Measurements from ENCODE around the gene SESTD1. TPM values are rescaled to one million over a fixed set of nuclear protein-coding genes. Genes with fewer than 3 reads are reported as not detected.

SESTD1 gene
- total RNA-seq, 1 experiment from 2014 or later = 0.07 TPM

DNA sequence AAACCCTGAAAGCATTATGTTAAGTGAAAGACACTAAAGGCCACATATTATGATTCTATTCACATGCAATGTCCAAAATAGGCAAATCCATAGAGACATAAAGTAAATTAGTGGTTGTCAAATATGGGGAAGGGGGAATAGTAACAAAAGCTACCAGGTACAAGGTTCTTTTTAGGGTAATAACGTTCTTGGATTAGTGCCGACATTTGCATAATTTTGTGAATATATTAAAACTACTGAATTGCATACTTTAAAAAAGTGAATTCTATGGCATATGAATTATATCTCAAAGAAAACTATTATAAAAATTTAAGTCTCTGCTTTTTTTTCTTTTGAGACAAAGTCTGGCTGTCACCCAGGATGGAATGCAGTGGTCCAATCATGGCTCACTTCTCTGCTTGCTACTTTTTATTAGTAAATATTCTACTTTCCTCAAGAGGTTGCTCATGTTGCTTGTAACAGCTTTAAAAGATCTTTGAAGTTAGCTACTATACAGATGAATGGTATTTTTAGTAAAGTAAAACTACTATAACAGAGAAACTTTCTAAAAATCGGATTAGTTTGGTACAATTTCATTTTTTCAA is 2.5 kb downstream of the SESTD1 start:
- H4K20me1 ChIP-seq (ENCODE audit: insufficient read depth, low read depth, low read length) = no peaks in the 10 kb centered on the region
- no peaks in the 10 kb centered on the region for H3K36me3 ChIP-seq (ENCODE audit: insufficient read depth, low read length)
- no peaks in the 10 kb centered on the region for H3K27me3 ChIP-seq (ENCODE audit: low read length)
- no peak overlapping the region for H3K4me3 ChIP-seq (ENCODE audit: low read length)
- no peak overlapping the region for H2AFZ ChIP-seq (ENCODE audit: low read length)
- H3K4me2 ChIP-seq (ENCODE audit: low read depth, low read length, poor library complexity, severe bottlenecking) = no peak overlapping the region
- H3K4me1 ChIP-seq (ENCODE audit: low read length) = peaks cover 3% of the 10 kb centered on the region; the same call in 1 of the 2 replicates
- no peaks in the 10 kb centered on the region for H3K79me2 ChIP-seq (ENCODE audit: low read length)
- no peaks in the 10 kb centered on the region for H3K9me3 ChIP-seq (ENCODE audit: low read length)
- DNase-seq = no peak
- H3K9me2 ChIP-seq (replicated peaks; ENCODE audit: insufficient read depth, low read length) = no peaks in the 10 kb centered on the region
- H3K9ac ChIP-seq (ENCODE audit: low read length) = no peak overlapping the region
- H3K27ac ChIP-seq (ENCODE audit: low read length) = no peak overlapping the region

DNA sequence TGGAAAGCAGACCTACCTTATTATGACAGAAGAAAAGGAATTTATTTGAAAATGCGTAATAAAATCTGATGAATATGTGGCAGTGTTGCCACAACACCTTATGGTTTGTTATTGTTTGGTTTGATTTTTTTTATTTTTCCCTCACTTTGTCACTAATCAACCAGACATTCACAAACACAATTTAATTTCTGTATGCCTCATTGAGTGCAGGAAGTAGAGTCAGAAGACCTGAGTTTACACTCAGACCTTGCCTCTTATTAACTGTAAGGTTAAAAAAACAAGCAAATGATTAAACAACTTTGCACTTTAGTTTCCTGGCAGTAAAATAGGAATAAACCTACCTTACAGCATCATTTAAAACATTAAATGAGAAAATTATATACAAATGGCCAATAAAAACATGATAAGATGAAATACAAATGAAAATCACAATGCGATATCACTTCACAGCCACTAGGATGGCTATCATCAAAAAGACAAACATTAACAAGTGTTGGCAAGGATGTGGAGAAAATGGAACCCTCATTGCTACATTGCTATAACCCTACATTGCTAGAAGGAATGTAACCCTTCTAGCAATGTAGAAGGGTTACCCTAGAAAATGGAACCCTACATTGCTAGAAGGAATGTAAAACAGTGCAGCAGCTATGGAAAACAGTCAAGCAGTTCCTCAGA is 3.3 kb downstream of the SESTD1 start:
- Histone ChIP-seq H3K4me1 (ENCODE audit: low read length) (peaks cover 3% of the 10 kb centered on the region; the same call in 1 of the 2 replicates), H3K4me3 (ENCODE audit: low read length) (no peak overlapping the region), H3K4me2 (ENCODE audit: low read depth, low read length, poor library complexity, severe bottlenecking) (no peak overlapping the region)

DNA sequence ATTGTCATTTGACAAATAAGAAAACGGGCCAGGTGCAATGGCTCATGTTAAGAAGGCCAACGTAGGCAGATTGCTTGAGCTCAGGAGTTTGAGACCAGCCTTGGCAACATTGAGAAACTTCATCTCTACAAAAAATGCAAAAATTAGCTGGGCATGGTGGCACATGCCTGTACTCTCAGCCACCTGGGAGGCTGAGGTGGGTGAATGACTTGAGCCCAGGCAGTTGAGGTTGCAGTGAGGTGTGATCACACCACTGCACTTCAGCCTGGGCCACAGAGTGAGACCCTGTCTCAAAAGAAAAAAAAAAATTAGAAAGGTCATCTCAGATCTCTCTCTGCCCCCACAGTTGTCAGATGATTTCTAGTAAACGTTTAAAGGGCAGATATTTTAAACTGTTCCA is 4.4 kb downstream of the SESTD1 start:
- no peak overlapping the region for H3K9ac ChIP-seq (ENCODE audit: low read length)
- H3K79me2 ChIP-seq (ENCODE audit: low read length) = no peaks in the 10 kb centered on the region
- no peaks in the 10 kb centered on the region for H4K20me1 ChIP-seq (ENCODE audit: insufficient read depth, low read depth, low read length)
- H2AFZ ChIP-seq (ENCODE audit: low read length) = no peak overlapping the region
- no peaks in the 10 kb centered on the region for H3K9me2 ChIP-seq (replicated peaks; ENCODE audit: insufficient read depth, low read length)
- no peak overlapping the region for H3K4me2 ChIP-seq (ENCODE audit: low read depth, low read length, poor library complexity, severe bottlenecking)
- no peak overlapping the region for H3K4me3 ChIP-seq (ENCODE audit: low read length)
- no peak overlapping the region for H3K27ac ChIP-seq (ENCODE audit: low read length)
- H3K4me1 ChIP-seq (ENCODE audit: low read length) = peaks cover 3% of the 10 kb centered on the region; the same call in 1 of the 2 replicates
- no peaks in the 10 kb centered on the region for H3K36me3 ChIP-seq (ENCODE audit: insufficient read depth, low read length)
- H3K9me3 ChIP-seq (ENCODE audit: low read length) = no peaks in the 10 kb centered on the region
- no peak for DNase-seq
- H3K27me3 ChIP-seq (ENCODE audit: low read length) = no peaks in the 10 kb centered on the region

More for the DNA sequence above, 3.3 kb downstream of the SESTD1 start:
- Histone ChIP-seq H2AFZ (ENCODE audit: low read length) (no peak overlapping the region), H3K27ac (ENCODE audit: low read length) (no peak overlapping the region), H3K9me3 (ENCODE audit: low read length) (no peaks in the 10 kb centered on the region), H3K79me2 (ENCODE audit: low read length) (no peaks in the 10 kb centered on the region), H3K9ac (ENCODE audit: low read length) (no peak overlapping the region), H3K27me3 (ENCODE audit: low read length) (no peaks in the 10 kb centered on the region), H3K9me2 (replicated peaks; ENCODE audit: insufficient read depth, low read length) (no peaks in the 10 kb centered on the region), H4K20me1 (ENCODE audit: insufficient read depth, low read depth, low read length) (no peaks in the 10 kb centered on the region), H3K36me3 (ENCODE audit: insufficient read depth, low read length) (no peaks in the 10 kb centered on the region)
- DNase-seq = no peak

DNA sequence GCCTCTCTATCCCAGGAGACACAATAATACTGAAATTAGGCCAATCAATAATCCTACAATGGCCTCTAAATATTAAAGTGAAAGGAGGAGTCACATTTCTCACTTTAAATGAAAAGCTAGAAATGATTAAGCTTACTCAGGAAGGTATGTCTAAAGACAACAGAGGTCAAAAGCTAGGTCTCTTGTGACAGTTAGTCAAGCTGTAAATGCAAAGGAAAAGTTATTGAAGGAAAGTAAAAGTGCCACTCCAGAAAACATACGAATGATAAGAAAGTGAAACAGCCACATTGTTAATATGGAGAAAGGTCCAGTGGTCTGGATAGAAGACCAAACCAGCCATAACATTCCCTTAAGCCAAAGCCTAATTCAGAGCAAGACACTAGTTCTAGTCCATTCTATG is 9.5 kb downstream of the SESTD1 start:
- Histone ChIP-seq H3K27me3 (ENCODE audit: low read length) (no peaks in the 10 kb centered on the region), H4K20me1 (ENCODE audit: insufficient read depth, low read depth, low read length) (no peaks in the 10 kb centered on the region), H3K27ac (ENCODE audit: low read length) (no peak overlapping the region), H3K4me3 (ENCODE audit: low read length) (no peak overlapping the region), H3K9me2 (replicated peaks; ENCODE audit: insufficient read depth, low read length) (no peaks in the 10 kb centered on the region), H3K36me3 (ENCODE audit: insufficient read depth, low read length) (no peaks in the 10 kb centered on the region), H2AFZ (ENCODE audit: low read length) (no peak overlapping the region), H3K79me2 (ENCODE audit: low read length) (no peaks in the 10 kb centered on the region), H3K4me1 (ENCODE audit: low read length) (no peaks in the 10 kb centered on the region), H3K9ac (ENCODE audit: low read length) (no peak overlapping the region), H3K4me2 (ENCODE audit: low read depth, low read length, poor library complexity, severe bottlenecking) (no peak overlapping the region), H3K9me3 (ENCODE audit: low read length) (no peaks in the 10 kb centered on the region)
- no peak for DNase-seq

DNA sequence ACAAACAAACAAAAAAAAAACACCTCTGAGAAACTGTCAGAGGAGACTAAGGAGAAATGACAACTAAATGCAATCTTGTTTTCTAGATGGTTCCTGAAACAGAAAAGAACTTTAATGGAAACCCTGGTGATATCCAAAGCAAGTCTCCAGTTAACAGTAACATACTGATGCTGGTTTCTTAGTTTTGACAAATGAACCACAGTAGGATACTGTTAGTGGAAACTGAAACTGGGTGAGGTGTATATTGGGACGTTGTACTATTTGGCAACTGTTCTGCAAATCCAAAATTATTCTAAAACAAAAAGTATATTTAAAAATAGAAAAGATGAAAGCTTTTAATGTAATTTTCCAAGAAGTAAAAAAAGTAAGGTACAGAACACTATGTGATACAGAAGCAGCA is 11.4 kb downstream of the SESTD1 start:
- Histone ChIP-seq H3K9me2 (replicated peaks; ENCODE audit: insufficient read depth, low read length) (no peaks in the 10 kb centered on the region), H2AFZ (ENCODE audit: low read length) (no peak overlapping the region), H3K36me3 (ENCODE audit: insufficient read depth, low read length) (no peaks in the 10 kb centered on the region), H3K27ac (ENCODE audit: low read length) (no peak overlapping the region), H3K9ac (ENCODE audit: low read length) (no peak overlapping the region), H3K27me3 (ENCODE audit: low read length) (no peaks in the 10 kb centered on the region), H3K4me1 (ENCODE audit: low read length) (no peaks in the 10 kb centered on the region), H3K9me3 (ENCODE audit: low read length) (no peaks in the 10 kb centered on the region), H3K79me2 (ENCODE audit: low read length) (no peaks in the 10 kb centered on the region), H3K4me3 (ENCODE audit: low read length) (no peak overlapping the region), H4K20me1 (ENCODE audit: insufficient read depth, low read depth, low read length) (no peaks in the 10 kb centered on the region), H3K4me2 (ENCODE audit: low read depth, low read length, poor library complexity, severe bottlenecking) (no peak overlapping the region)
- no peak for DNase-seq

DNA sequence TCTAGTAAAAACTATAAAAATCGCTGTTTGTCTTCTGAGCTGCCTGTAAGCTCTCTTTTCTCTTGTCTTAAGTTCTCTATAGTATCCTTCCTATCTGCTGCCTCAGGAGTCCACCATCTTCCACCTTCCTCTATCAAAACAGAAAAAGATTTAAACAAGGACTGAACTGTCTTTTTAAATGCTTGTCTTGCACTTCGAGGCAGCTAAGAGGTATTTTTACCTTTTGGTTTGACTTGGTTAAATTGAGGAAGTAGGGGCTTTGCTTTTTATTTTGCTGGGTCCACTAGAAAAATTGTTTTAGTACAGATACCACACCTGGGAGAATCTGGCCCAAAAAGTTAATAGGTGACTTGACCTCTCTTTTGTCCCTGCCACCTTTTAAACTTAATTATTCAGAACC is 12.2 kb downstream of the SESTD1 start:
- H3K79me2 ChIP-seq (ENCODE audit: low read length) = no peaks in the 10 kb centered on the region
- no peaks in the 10 kb centered on the region for H3K36me3 ChIP-seq (ENCODE audit: insufficient read depth, low read length)
- DNase-seq = no peak
- no peaks in the 10 kb centered on the region for H3K4me1 ChIP-seq (ENCODE audit: low read length)
- H3K27ac ChIP-seq (ENCODE audit: low read length) = no peak overlapping the region
- no peaks in the 10 kb centered on the region for H3K9me2 ChIP-seq (replicated peaks; ENCODE audit: insufficient read depth, low read length)
- no peak overlapping the region for H3K4me3 ChIP-seq (ENCODE audit: low read length)
- H3K4me2 ChIP-seq (ENCODE audit: low read depth, low read length, poor library complexity, severe bottlenecking) = no peak overlapping the region
- no peak overlapping the region for H3K9ac ChIP-seq (ENCODE audit: low read length)
- H3K27me3 ChIP-seq (ENCODE audit: low read length) = no peaks in the 10 kb centered on the region
- H4K20me1 ChIP-seq (ENCODE audit: insufficient read depth, low read depth, low read length) = no peaks in the 10 kb centered on the region
- H3K9me3 ChIP-seq (ENCODE audit: low read length) = no peaks in the 10 kb centered on the region
- no peak overlapping the region for H2AFZ ChIP-seq (ENCODE audit: low read length)

DNA sequence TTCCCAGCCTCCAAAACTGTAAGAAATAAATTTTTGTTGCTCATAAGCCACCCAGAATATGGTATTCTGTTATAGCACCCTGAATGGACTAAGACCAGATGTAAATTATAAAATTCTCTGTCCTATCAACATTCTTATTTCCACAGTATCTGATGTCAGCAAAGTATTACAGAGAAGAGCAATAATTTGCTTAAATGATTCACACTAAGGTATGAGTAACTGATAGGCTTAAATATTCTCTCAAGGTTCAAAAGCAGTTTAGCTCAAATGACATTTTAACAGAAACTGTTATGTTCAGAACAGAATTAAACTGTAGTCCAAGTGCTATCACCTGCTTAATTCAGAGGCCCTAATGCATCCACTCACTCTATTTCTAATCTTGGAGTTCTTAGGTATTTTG is 12.8 kb downstream of the SESTD1 start:
- no peak overlapping the region for H3K4me2 ChIP-seq (ENCODE audit: low read depth, low read length, poor library complexity, severe bottlenecking)
- no peaks in the 10 kb centered on the region for H4K20me1 ChIP-seq (ENCODE audit: insufficient read depth, low read depth, low read length)
- no peak overlapping the region for H3K9ac ChIP-seq (ENCODE audit: low read length)
- no peak for DNase-seq
- H3K4me1 ChIP-seq (ENCODE audit: low read length) = no peaks in the 10 kb centered on the region
- no peak overlapping the region for H3K27ac ChIP-seq (ENCODE audit: low read length)
- H3K36me3 ChIP-seq (ENCODE audit: insufficient read depth, low read length) = no peaks in the 10 kb centered on the region
- H3K9me3 ChIP-seq (ENCODE audit: low read length) = no peaks in the 10 kb centered on the region
- no peaks in the 10 kb centered on the region for H3K79me2 ChIP-seq (ENCODE audit: low read length)
- H3K9me2 ChIP-seq (replicated peaks; ENCODE audit: insufficient read depth, low read length) = no peaks in the 10 kb centered on the region
- H3K4me3 ChIP-seq (ENCODE audit: low read length) = no peak overlapping the region
- H2AFZ ChIP-seq (ENCODE audit: low read length) = no peak overlapping the region
- H3K27me3 ChIP-seq (ENCODE audit: low read length) = no peaks in the 10 kb centered on the region

DNA sequence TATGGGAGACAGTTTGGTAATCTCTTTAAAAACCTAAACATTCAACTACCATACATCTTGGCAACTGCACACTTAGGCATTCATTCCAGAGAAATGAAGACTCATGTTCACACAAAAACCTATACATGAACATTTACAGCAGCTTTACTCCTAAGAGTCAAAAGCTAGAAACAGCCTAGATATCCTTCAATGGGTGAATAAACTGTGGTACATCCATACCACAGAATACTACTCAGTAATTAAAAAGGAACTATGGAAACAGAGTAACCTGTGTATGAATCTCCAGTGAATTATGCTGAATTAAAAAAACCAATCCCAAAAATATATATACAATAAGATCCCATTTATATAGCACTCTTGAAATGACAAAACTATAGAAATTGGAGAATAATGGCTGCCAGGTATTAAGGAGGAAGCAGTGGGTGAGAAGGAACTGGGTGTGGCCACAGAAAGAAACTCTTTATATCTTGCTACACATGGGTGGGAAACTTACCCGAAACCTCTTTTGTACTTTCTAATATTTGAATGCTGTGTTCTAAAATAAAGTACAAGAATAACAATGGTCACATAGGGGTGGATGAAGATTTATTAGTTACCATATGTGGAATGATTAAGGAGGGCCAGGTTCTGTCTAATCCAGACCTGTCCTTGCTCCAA is 13.7 kb downstream of the SESTD1 start:
- no peaks in the 10 kb centered on the region for H3K79me2 ChIP-seq (ENCODE audit: low read length)
- H3K27ac ChIP-seq (ENCODE audit: low read length) = no peak overlapping the region
- H3K4me1 ChIP-seq (ENCODE audit: low read length) = no peaks in the 10 kb centered on the region
- DNase-seq = no peak
- H3K4me2 ChIP-seq (ENCODE audit: low read depth, low read length, poor library complexity, severe bottlenecking) = no peak overlapping the region
- H3K9me2 ChIP-seq (replicated peaks; ENCODE audit: insufficient read depth, low read length) = no peaks in the 10 kb centered on the region
- H3K9ac ChIP-seq (ENCODE audit: low read length) = no peak overlapping the region
- H3K27me3 ChIP-seq (ENCODE audit: low read length) = no peaks in the 10 kb centered on the region
- no peak overlapping the region for H2AFZ ChIP-seq (ENCODE audit: low read length)
- no peak overlapping the region for H3K4me3 ChIP-seq (ENCODE audit: low read length)
- no peaks in the 10 kb centered on the region for H4K20me1 ChIP-seq (ENCODE audit: insufficient read depth, low read depth, low read length)
- H3K36me3 ChIP-seq (ENCODE audit: insufficient read depth, low read length) = no peaks in the 10 kb centered on the region
- no peaks in the 10 kb centered on the region for H3K9me3 ChIP-seq (ENCODE audit: low read length)

Data from Karpas-422 (cell line).